GM18909 (cell line): ENCODE data around the gene TCF7L1.
A peak's percentile ranks its signal among the peaks of the same experiment; 100 is the strongest.
"Not testable (repeated sequence)": the region's sequence is repeated elsewhere in the genome, so short reads cannot be mapped to it uniquely, and the experiment has no call there.

Source experiments
- ATAC-seq: cut with Tn5 transposase; IDR thresholded peaks from one replicate; pipeline ENCODE4 v1.9.1; 2021; ENCODE audit warnings: mild to moderate bottlenecking; ENCODE audit not compliant: unreplicated experiment, poor library complexity

TCF7L1 gene

GRCh38 chr2:85334928-85335327, 201.7 kb downstream of the TCF7L1 start:
- ATAC-seq: no peak

DNA sequence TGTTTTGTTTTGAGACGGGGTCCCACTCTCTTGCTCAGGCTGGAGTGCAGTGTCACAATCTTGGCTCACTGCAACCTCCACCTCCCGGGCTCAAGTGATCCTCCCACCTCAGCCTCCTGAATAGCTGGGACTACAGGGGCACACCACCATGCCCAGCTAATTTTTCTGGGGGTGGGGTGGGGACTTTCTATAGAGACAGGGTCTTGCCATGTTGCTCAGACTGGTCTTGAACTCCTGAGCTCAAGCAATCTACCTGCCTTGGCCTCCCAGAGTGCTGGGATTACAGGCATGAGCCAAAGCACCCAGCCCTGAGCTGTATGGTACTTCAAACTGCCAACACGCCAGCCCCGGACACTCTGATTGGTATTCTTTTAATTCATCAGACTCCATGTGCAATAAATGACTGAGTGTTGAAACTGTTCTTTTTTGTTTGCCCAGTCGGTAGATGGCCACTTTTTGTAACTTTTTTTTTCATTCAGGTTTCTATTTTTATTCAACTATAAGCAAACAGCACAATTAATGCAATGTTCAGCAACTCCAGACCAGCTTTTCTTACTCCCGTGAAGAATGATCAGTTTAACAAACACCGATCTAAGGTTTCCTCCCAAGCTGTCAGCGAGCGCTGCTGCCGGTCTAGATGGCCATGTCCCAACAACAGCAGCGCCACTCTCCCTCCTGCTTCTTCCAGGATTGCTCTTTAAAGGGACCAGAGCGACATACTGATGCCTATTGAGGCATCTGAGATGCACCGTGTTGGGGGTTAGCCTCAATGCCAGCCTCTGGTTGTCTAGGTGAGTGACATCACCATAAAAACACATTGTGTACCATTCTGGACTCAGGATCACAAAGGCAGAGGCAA, 207.1 kb downstream of the TCF7L1 start:
- no peak for ATAC-seq

DNA sequence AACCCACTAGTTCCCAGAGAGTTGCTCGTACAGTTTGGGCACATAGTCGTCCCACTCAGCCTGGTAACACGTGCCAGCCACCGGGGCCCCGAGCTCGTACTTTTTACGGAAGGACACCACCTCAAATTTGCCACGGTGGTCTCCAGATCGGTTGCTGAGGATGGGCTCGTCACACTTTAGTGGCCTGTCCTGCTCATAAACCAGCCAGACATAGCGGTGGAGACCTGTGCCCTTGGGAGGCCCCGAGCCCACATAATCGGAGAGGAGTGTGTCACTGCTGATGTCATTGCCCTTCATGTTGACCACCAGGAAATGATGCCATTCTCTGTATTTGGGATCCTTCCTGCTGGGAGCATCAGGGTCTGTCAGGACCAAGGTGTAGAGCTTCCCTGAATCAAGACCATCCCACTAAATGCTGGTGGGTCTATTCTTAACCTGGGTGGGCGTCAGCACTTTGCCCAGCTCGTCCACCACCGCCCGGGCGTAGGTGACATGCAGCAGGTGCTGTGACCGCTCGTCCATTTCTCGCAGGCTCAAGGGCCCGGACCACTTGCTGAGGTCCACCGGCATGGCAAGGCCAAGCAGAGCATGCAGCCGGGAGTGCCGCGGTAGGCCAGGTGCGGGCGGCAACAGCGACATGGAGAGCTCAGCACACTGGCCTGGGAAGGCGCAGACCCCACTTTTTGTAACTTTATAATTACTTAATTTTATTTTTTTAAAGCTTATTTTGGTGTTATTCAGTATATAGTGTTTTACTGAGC, 208.3 kb downstream of the TCF7L1 start:
- no peak for ATAC-seq

GRCh38 chr2:85342156-85342555, 209.0 kb downstream of the TCF7L1 start:
- ATAC-seq: no peak

DNA sequence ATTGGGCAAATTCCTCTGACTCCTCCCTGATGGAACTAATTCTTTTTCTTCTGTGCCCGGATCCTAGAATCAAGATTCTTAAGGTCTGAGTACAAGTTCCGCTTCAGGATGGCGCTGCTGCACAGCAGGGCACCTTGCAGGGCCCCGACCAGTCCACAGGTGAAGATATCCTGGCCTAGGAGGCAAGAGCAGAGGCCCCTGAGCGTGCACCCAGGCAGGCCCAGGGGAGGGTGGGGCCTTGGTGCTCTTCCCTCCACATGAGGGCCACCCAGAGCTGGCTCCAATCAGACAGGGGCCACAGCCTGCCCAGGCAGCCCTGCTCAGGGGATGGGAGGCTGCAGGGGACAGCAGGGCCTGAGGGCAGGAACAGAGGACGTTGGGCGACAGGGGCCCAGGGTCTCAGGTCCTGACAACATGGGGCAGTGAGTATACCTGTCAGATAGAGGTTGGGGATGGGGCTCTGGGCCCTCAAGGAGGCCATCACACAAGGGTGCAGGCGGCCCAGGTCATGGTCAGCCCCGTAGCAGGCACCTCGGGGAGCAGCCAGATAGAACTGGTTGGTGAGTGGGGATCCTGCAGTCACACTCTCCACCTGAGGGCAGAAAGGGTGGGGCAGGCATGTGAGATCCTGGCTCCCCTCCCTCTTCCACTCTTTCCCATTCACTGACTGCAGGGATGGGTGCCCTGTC, 210.2 kb downstream of the TCF7L1 start:
- ATAC-seq: not testable (repeated sequence)

DNA sequence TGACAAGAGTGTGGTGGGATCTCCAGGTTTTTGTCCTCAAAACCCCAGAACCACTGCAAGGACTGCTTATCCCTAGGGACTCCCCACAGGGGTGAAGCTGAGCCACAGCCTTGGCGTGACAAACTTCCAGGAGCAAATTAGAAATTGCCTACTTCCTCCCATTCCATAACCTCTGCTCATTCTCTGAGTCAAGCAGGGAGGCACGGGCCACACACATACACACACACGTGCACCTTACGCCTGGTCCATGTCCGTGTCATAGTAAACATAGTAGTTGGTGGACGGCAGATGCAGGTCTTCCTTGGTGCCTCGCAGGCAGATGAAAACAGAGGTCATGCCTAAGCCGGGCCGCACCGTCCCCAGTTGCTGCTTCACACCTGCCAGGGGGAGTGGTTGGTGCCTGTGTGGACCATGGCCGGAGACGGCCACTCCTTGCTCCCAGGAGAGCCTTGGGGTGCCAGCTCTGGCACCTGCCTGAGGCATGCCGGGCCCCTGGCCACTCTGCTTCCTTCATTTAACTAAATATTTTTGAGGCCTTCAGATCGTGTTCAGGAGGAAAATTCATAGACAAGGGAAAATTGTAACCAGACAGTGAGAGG, 211.3 kb downstream of the TCF7L1 start:
- no peak for ATAC-seq

DNA sequence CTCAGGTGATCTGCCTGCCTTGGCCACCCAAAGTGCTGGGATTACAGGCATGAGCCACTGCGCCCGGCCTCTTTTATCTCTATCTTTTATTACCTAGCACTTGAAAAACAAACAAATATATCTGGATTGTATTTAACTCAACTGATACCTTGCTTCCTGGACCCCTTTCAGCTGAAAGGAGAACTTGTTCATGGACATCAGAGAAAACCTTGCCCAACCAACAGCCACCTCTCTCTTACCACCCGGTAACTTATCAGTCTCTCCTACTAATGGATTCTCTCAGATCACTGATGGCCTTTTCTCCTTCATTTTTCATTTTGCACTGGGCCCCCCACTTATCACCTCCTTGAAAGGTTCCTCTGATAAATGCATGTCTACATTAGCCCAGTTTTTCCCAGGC, 214.4 kb downstream of the TCF7L1 start:
- no peak for ATAC-seq

- ATAC-seq: peak; percentile 4
Measured at GRCh38 chr2:85353876-85354285, 220.7 kb downstream of the TCF7L1 start.

- peak; percentile 97 for ATAC-seq
Measured at GRCh38 chr2:85354286-85355072, 221.3 kb downstream of the TCF7L1 start, which contains the start of the genes ELMOD3 and RETSAT. TSS of gene ELMOD3 (plus strand) at chr2:85354769. CDS start at chr2:85357199, 2,430 bp downstream. TSS of gene RETSAT (minus strand) at chr2:85354528. CDS start at chr2:85354507, 21 bp downstream.

GRCh38 chr2:85355073-85355410, 221.8 kb downstream of the TCF7L1 start:
- peak; percentile 10 for ATAC-seq

- ATAC-seq: no peak
Measured at GRCh38 chr2:85355521-85355920, 222.3 kb downstream of the TCF7L1 start.

DNA sequence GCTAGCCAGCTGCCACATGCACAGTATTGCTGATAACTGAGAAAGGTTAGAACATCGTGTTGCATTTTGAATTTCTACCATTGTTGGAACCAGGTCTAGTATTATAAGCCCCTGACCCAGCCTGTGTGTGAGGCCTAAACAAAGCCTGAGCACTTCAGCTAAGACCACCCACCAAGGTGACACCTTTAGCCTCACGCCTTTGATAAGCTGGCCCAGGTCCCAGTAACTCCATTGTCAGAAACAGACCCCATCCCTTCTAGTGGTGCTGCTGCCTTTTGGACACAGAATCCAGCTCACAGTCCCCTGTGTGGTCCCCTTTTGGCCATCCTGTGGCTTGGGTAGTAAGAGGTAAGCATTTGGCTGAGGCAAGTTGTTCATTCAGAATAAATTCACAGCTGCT, 223.0 kb downstream of the TCF7L1 start:
- no peak for ATAC-seq

DNA sequence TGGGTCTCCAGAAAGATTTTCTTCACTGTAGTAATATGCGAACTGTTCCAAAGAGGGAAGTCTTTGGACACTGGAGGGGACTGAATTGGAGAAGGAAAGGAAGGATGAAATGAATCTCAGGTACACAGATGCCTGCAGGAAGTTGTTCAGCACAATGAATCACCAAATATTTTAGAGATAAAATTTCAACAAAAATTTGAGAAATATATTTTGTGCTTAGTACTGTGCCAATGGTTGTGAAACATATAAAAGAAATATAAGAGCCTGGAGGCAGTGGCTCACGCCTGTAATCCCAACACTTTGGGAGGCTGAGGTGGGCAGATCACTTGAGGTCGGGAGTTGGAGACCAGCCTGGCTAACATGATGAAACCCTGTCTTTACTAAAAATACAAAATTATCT, 224.5 kb downstream of the TCF7L1 start:
- ATAC-seq: no peak
